ENCODE data around the gene TTC13.

Gene TTC13

DNA sequence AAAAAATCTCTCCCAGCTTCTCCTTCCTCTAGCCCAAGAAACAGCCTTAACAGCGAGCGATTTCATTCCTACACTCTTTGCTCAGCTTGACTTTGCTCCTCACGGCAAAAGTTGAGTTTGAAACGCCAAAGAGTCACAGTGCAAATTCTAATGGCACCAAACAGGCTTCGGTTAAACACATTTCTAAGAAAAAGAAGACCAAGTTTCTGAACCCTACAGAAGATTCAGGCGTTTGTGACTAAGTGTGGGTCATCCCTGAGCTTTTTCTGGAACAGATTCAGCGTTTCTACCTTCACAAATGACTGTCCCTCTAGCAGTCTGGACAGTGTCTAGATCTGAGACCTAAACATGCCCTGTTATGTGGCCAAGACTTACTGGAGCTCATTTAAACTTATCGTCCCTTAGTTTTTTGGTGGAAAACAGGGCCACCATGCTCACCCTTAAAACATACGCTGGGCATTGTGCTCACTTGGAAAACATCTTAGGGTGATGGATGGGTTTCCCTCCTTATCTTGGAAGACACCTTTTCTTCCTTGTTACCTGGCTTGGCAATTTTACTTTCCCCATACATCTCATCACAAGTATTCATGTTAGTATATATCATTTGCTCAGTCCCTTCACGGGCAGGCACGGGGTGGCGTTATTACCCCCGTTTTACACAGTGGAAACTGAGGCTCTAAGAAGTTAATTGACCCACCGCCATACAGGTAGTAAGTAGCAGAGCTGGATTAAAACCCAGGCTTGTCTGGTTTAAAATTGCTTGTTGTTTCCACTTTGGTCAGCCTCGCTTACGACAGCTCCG lies 111.4 kb downstream of the TTC13 start:
- DNase-seq, result no peak

DNA sequence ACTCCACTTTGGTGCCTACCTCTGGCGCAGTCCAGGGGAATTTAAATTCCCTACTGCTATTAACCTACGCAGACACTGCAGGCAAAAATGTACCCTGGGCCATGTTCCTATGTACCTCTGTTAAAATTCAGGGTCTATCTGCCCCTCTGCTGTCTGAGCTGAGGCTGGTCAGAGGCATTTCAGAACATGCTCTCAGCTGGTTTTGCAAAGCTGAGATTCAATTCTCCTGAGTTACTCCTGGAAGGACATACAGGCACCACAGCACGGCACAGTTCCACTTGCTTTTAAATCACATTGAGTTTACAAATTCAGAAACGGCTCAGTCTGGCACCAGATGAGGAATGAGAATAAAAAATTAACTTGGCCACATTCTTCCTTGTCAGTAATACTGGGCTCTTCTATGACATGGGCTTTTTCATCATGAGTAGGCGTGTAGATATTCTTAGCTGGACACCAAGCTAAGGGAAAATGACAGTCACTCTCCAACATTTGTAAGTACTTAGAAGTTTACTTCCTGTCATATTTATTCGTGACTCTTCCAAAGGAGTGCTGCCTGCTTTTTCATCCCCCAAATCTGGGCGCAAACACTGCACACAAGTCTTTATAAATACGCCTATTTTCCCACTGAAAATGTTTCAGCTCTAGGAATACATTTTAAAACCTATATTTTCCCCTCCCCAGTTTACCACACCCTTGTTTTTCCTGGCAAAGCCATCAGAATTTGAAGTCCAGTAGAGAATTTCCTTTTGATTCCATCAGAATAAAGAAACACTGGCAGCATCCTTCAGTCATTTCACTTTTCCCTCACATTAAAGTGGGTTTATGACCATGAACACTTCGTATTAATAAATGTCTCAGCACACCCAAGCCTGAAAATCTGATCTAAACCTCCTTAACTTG lies 112.2 kb downstream of the TTC13 start:
- DNase-seq, result peak; percentile 54

DNA sequence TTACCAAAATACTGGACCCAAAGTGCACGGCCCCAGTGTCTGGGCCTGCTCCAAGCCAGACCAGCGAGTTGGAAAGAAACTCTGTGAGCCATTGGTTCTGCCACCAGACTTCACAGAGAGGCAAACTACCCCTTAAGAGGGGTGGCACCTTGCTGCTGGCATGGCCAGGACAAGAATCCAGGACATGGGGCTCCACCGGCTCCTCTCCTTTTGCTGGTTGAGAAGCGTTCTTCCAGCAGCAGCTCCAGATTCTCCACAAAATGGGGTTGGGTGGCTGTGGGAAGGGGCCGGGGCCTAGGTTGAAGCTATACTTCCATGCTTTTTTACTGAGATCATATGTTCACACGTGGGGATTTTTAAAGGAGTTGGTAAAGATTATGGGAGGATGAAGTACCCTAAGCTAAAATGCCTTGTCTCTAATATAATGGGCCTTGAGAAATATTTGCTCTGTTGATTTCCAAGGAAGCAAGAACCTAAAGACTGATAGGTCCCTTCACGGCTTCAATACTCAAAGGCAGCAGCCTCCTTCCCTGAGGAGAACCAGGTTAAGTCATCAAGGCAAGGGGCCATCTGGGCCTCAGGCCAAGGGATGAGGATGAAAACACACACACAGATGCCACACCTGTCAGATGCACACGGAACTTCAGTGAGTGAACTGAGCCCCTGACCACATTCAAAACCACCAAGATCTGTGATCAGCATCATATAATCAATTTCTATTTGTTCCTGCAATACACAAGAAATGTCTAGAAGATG lies 113.4 kb downstream of the TTC13 start:
- DNase-seq, result no peak

DNA sequence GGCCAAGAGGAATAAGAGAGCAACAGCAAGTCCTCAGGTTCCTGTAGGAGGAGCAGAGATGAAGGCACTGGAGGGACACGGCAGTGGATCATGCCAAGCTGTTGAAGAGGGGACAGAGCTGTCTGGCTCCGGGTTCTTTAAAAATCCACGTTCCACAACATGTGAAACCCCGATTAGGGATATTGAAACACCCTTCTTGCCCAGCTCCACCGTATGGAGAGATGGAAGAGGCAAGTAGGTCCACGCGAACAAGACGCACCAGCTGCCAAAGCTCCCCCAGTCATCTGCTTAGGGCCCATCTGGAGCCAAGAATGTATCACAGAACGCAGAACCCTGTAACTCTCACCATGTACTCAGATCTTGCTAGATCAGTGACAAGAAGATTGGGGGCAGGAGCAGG lies 114.2 kb downstream of the TTC13 start:
- no peak for DNase-seq

DNA sequence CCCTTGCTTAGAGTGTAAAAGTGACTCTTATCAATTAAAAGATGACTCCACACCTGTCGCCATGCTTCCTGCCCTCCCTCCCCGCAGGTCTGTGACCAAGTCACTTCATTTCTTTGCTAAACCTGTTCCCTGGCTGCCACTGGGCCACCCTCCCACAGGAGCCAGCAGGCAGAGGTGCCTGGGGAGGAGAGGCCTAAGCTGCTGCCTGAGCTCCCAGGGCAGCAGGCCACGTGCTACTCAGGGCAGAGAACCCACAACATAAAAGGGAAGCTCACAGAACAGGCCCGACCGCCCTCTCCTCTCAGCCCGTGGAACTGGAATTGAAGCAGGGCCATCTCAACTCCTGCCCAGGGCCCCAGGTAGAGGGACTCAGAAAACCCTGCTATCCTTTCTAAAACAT lies 115.2 kb downstream of the TTC13 start:
- DNase-seq, result no peak

DNA sequence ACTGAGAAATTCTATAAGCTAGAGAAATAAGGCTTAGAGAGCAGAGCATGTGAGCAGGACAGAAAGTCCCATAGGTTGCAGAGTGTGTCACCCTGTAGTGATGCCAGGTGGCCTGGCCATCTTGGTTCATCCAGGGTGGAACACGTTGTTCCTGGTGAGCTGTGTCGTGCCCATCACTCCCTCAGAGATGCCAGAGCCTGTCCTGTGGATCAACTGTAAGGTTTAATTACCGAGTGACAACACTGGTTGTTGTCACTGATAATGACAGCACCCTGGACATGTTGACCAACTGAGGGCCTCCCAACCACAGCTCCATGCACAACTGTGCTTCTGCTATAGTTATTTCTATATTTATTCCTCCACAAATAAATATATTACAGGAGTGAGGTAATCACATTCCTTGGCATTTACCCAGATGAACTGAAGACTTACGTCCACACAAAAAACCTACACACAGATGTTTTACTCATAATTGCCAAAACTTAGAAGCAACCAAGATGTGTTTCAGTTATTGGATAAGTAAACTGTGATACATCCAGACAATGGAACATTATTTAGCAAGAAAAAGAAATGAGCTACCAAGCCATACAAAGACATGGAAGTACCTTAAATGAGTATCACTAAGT lies 116.6 kb downstream of the TTC13 start:
- DNase-seq, result no peak

DNA sequence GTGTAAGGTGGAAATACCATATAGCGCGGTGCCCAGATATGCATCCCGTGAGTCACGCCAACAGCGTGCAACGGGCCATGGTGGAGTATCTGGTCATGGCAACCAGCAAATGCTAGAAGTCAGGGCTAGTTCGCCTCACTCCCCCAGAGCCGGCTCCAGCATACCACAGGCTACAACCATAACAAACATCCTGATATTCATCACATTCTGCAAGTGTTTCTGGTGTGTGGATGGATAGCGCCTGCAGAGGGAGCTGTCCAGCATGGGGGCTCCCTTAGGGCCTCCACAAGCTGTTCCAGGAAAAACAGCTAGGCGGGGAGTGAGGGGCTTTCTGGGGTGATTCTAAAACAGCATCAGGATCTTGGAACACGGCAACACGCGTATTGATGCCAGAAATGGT lies 117.2 kb downstream of the TTC13 start:
- DNase-seq, result no peak

DNA sequence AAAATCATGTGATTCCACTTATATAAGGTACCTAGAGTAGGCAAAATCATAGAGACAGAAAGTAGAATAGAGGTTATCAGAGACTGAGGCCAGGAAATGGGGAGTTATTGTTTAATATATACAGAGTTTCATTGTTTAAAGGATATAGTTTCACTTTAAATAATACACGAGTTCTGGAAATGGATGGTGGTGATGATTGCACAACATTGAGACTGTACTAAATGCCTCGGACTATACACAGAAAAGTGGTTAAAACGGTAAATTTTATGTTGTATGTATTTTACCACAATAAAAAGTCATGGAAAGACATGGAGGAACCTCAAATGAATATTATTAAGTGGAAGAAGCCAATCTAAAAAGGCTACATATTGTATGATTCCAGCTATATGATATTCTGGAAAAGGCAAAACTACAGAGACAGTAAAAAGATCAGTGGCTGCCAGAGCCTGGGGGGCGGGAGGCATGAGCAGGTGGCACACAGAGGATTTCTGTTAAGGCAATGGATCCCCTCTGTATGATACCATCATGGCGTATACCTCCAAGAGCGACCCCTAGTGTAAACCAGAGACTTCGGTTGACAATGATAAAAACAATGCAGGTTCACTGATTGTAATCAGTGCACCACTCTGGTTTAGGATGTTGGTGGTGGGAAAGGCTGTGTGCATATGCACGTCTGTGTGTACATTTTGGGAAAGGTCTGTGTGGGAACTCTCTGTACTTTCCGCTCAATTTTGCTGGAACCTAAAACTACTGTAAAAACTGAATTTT lies 117.9 kb downstream of the TTC13 start:
- no peak for DNase-seq

DNA sequence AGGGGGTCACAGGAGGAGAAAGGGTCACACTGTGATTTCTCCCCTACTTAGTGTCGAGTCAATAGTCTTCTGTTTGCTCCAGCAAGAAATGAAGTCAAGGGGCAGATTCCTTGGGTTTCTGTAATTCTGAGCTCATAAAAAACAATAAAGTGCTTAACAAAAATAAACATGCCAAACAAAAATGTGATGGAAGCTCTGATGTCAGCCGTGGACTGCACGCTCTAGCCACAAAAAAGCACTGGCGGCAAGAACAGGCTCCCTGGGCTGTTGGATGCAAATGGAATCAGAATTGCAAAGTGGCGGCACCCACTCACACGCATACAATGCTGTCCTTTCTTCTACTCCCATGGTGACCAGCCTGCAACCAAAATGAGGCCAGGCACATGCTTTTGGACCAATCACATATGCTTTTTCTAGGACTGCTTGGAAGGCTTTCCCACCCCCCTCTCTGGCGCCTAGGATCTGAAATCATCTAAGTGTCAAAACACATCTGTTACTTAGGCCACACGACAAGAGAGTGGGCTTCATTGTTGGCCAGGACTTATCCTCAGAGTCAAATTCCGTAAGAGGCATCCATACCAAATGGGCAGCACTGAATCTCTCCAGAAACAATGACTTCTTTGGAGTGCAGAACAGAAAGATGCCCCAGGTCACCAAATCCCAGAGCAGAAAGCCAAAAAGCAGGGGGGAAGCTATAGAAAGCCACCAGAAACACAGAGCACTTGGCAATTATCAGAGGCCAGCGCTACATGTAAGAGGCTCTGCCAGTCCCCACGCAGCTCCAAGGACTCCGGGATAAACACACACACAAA lies 119.5 kb downstream of the TTC13 start:
- DNase-seq, result peak; percentile 72

DNA sequence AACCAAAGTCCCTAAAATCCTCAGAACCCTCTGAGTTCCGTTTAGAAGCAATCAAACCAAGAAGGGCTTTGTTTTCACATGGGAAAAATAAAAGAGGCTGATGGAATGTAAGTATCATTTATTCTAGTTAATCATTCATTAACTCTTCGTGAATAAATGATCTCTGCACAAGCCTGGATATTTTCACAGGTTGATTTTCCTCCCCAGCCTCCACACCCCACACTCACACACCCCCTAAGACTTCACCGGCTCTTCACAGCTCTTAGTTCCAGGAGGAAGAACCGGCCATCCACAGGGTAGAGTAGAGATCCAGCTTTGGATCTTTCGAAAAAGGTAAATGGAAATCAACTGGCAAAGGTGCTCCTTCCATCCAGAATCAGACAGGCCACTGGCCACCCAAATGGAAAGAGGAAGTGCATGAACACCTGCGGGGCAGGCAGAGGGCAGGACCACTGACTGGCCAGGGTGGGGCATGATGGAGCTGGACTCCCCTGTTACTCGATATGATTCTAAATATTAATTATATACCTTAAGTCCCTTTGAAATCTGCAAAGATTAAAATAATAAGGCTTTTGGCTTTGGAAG lies 120.3 kb downstream of the TTC13 start:
- DNase-seq, result no peak

DNA sequence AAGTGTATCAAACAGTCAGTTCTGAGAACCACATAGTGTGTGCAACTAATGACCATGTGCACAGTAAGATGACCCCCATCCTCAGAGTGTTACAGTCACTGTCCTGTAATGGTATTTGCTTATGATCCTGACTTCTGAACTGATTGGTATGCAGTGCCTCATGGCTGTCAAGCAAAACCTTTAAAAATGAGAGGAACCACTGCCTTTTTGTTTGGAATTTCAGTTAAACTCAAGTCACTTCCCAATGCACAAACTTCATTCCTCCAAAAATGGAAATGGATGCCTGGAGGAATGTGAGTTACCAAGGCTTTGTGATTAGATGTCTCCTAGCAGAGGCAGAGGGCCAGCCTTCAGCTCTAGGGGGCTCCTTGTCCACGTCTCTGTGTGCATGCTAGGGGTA lies 120.8 kb downstream of the TTC13 start:
- peak; percentile 58 for DNase-seq

DNA sequence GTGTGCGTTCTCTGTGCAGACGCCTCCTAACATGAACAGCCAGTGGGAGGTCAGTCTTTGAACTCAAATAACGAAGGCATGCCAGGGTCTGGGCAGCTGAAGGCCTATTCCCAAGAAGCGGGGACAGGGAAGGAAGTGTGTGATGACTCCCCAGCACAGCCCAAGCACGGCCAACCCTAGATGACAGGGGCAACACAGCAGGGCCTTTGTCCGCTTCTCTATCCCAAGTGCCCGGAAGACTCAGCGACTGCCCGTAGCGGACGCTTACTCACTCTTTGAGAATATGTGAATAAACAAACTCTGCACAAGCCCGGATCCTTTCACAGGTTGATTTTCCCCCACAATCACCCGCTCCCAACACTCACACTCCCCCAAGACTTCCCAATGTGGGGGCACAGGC lies 121.6 kb downstream of the TTC13 start:
- no peak for DNase-seq
